GM13976 (cell line): ENCODE data around the gene JDP2.

ENCODE experiments used
- DNase-seq: peaks from one replicate; pipeline ENCODE4 v3.0.0; 2012; ENCODE audit warnings: low spot score
- CTCF ChIP-seq: IDR thresholded peaks from 2 replicates; pipeline ENCODE4 v1.5.1; 2012; ENCODE audit warnings: borderline replicate concordance, mild to moderate bottlenecking; ENCODE audit not compliant: insufficient read depth; ENCODE audit errors: extremely low read depth, missing control alignments, control extremely low read depth
- in situ Hi-C: fragments of 300-500 bp; cut with MboI; formaldehyde crosslinking; loops from one replicate; pipeline ENCODE4 v1.12.0; 2022; ENCODE audit warnings: low sequenced_read_pairs, mixed read lengths, inconsistent platforms; ENCODE audit not compliant: unreplicated experiment

JDP2 gene

GRCh38 chr14:75461303-75461702, 33.5 kb downstream of the JDP2 start:
- DNase-seq, result no peak
- in situ Hi-C loops, result no loop called here
- TF ChIP-seq CTCF, result no peak

- no peak for TF ChIP-seq CTCF
- no peak for DNase-seq
- in situ Hi-C loops, result no loop called here
Observed at GRCh38 chr14:75461755-75462349, 34.0 kb downstream of the JDP2 start.

- no peak for TF ChIP-seq CTCF
- no peak for DNase-seq
- in situ Hi-C loops, result no loop called here
Observed at GRCh38 chr14:75464626-75465025, 36.8 kb downstream of the JDP2 start.

GRCh38 chr14:75467763-75468162, 39.9 kb downstream of the JDP2 start:
- in situ Hi-C loops, result no loop called here
- no peak for DNase-seq
- TF ChIP-seq CTCF, result no peak

- in situ Hi-C loops, result no loop called here
- no peak for TF ChIP-seq CTCF
- no peak for DNase-seq
Observed at GRCh38 chr14:75469164-75469563, 41.3 kb downstream of the JDP2 start.

- in situ Hi-C loops, result no loop called here
- no peak for TF ChIP-seq CTCF
- DNase-seq, result no peak
Observed at GRCh38 chr14:75469606-75470237, 41.9 kb downstream of the JDP2 start.
